ENCODE results near the gene SLC6A4.
"Not testable (repeated sequence)": the region's sequence is repeated elsewhere in the genome, so short reads cannot be mapped to it uniquely, and the experiment has no call there.

The SLC6A4 gene

GRCh38 chr17:30170415-30170987 lies 65.0 kb downstream of the SLC6A4 start:
- DNase-seq, result no peak

GRCh38 chr17:30165960-30166359 lies 69.5 kb downstream of the SLC6A4 start:
- no peak for DNase-seq

GRCh38 chr17:30165147-30165546 lies 70.3 kb downstream of the SLC6A4 start:
- no peak for DNase-seq

- no peak for DNase-seq
These were observed 71.0 kb downstream of the SLC6A4 start for GRCh38 chr17:30164531-30164930.

- no peak for DNase-seq
These were observed 73.9 kb downstream of the SLC6A4 start for GRCh38 chr17:30161601-30162000.

- DNase-seq, result no peak
These were observed 74.9 kb downstream of the SLC6A4 start for GRCh38 chr17:30160419-30161172.

- DNase-seq, result no peak
These were observed 76.4 kb downstream of the SLC6A4 start for GRCh38 chr17:30158896-30159625.

GRCh38 chr17:30155389-30155788 lies 80.1 kb downstream of the SLC6A4 start:
- no peak for DNase-seq

GRCh38 chr17:30153463-30153862 lies 82.0 kb downstream of the SLC6A4 start:
- DNase-seq, result no peak

GRCh38 chr17:30151471-30151870 lies 84.0 kb downstream of the SLC6A4 start:
- no peak for DNase-seq

GRCh38 chr17:30148376-30148775 lies 87.1 kb downstream of the SLC6A4 start:
- no peak for DNase-seq

GRCh38 chr17:30147860-30148259 lies 87.6 kb downstream of the SLC6A4 start:
- DNase-seq, result not testable (repeated sequence)
